Fibroblast of villous mesenchyme (primary cell): ENCODE measurements around the gene SAE1. TPM values are rescaled to one million over a fixed set of nuclear protein-coding genes. Genes with fewer than 3 reads are reported as not detected.

Experiments
- DNase-seq: peaks from one replicate; pipeline ENCODE4 v3.0.0-alpha.2; 2010; ENCODE audit warnings: low read depth
- H3K4me3 ChIP-seq: 2 replicates; pipeline ENCODE4 v1.5.1; 2011; ENCODE audit warnings: low read depth, mild to moderate bottlenecking, low read length
- total RNA-seq: library from RNA; depleted of rRNA; stranded (reverse); fragments of >200 nt; gene quantifications from 2 replicates; pipeline ENCODE4 v1.2.3, GENCODE V29; 2012
- TF ChIP-seq, protein P1 (sequence below): IDR thresholded peaks from 2 replicates; pipeline ENCODE4 v1.5.1; 2012; ENCODE audit warnings: low read depth, mild to moderate bottlenecking, low read length; ENCODE audit not compliant: insufficient read depth

SAE1 gene
- total RNA-seq, 1 donor, result 160 TPM

DNA sequence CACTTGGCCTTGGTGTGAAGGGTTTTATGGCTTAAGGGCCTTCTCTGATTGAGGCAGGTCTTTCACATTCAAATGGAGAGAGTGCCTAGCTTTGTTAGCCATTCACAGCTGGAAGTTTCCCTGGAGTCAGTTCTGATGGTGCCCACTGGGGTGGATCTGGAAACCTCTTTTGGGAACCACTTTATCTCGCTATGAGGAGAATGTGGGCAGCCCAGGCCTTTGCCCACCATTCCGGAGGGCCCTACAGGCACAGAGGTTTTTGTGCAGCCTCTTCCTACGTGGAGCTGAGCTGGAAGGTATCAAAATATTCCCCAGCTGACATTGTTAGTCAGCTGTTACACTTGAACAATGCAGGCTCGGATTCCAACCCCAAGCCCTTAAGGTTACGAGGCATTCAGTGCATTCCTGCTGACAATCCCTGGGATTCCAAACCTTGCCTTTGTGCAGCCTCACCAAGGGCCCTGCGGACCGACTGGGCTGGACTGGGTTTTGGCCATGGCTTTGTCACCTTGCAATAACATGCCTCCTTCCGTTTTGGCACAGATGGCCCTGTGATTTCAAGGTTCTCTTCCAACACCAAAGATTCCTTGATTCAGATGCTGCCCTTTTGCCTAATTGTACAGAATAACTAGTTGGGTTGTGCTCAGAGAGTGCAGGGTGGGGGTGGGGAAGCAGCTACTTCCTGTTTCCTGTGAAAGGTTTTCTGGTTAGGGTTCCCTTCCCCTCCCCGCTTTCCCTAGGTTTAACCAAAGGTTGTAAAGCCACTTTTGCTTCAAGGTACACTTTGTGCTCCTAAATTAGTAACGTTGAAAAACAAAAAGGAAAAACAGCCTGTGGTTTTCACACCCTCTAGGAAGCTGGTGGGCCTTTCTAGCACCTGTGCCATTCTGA is 27.0 kb downstream of the SAE1 start:
- TF ChIP-seq, protein P1, sequence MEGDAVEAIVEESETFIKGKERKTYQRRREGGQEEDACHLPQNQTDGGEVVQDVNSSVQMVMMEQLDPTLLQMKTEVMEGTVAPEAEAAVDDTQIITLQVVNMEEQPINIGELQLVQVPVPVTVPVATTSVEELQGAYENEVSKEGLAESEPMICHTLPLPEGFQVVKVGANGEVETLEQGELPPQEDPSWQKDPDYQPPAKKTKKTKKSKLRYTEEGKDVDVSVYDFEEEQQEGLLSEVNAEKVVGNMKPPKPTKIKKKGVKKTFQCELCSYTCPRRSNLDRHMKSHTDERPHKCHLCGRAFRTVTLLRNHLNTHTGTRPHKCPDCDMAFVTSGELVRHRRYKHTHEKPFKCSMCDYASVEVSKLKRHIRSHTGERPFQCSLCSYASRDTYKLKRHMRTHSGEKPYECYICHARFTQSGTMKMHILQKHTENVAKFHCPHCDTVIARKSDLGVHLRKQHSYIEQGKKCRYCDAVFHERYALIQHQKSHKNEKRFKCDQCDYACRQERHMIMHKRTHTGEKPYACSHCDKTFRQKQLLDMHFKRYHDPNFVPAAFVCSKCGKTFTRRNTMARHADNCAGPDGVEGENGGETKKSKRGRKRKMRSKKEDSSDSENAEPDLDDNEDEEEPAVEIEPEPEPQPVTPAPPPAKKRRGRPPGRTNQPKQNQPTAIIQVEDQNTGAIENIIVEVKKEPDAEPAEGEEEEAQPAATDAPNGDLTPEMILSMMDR, result no peak
- no peak overlapping the region for H3K4me3 ChIP-seq
- peak; percentile 27 for DNase-seq

DNA sequence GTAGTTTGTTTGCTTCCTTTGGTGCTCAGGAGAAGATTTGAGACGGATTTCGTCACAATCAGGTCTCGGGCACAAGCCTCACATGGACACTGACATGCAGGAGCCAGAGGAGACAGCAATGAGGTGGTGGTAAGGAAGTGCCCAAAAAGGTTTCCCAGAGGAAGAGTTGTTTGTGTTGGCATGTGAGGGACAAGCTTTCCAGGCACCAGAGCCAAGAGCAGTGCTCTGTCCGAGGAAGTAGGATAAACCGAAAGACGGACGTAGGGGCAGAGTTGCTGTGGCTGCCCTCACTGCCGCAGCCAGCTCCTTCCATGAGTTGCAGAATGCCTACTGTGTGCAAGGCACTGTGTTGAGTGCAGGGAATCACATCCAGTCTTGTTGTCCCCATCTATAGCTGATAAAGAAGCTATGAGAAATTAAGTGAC is 27.7 kb downstream of the SAE1 start:
- no peak for DNase-seq

DNA sequence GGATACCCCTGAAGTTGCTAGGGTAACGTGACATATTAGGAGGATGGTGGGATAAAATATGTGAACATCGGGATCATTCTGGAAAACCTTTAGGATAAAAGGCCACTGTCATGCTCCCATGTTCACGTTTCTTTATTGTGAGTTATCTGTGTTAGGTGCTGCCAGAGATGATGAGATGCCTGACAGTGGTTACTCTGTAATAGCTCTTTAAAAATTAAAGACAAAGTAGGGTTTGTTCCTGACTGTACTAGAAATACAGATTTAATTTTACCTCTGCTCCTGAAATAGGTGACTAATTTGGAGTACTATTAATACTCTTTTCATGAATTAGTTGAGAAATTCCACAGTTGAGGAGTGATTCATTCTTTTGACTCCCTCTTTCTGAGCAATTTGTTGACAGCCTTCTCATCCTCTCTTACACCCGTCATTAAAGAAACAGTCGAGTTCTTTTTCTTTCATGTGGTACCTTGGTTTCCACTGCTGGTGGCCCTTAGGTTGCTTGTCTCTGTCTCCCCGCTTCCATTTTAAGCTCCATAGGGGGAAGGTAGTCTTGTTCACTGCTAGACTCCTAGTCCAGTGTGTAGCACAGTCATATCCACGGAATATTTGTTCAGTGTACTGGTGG is 28.4 kb downstream of the SAE1 start:
- DNase-seq, result peak; percentile 34
- no peak overlapping the region for H3K4me3 ChIP-seq
- TF ChIP-seq, protein P1, result no peak

More for the DNA sequence above, 27.7 kb downstream of the SAE1 start:
- H3K4me3 ChIP-seq, result no peak overlapping the region
- TF ChIP-seq, protein P1, result no peak

DNA sequence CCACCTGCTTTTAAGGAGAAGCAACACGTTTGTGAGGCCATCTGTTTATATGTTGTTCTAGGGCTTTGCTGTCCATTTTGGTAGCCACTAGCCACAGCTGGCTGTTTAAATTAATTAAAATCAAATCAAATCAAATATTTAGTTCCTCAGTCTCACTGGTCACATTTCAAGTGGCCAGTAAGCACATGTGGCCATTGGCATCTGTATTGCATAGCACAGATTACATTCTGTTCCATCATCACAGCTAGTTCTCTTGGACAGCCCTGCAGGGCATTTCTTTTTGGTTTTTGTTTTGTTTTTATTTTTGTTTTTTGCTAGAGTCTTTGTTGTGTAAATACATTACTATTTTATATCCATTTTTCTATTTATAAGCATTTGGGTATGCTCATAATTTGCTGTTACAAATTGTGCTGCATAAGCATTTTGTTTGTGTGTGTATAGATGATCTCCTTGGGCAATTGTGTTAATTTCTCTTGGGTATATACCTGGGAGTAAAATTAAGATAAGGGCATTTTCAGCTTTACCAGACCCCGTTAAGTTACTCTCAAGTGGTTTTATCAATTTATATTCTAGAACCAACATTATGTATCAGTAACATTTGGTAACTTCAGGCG is 31.3 kb downstream of the SAE1 start:
- H3K4me3 ChIP-seq, result no peak overlapping the region
- TF ChIP-seq, protein P1, result no peak
- peak; percentile 43 for DNase-seq

DNA sequence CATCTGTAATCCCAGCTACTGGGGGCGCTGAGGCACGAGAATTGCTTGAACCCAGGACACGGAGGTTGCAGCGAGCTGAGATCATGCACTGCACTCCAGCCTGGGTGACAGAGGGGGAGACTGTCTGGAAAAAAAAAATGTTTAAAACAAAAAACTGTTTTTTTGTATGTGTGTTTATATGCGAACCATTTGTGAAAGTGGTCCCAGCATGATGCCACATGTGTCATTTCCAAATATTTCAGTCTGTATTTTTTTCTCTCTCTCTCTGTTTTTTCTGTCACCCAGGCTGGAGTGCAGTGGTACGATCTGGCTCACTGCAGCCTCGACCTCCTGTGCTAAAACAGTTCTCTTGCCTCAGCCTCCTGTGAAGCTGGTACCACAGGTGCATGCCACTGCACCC is 37.4 kb downstream of the SAE1 start:
- TF ChIP-seq, protein P1, result no peak
- H3K4me3 ChIP-seq, result no peak overlapping the region
- DNase-seq, result no peak

DNA sequence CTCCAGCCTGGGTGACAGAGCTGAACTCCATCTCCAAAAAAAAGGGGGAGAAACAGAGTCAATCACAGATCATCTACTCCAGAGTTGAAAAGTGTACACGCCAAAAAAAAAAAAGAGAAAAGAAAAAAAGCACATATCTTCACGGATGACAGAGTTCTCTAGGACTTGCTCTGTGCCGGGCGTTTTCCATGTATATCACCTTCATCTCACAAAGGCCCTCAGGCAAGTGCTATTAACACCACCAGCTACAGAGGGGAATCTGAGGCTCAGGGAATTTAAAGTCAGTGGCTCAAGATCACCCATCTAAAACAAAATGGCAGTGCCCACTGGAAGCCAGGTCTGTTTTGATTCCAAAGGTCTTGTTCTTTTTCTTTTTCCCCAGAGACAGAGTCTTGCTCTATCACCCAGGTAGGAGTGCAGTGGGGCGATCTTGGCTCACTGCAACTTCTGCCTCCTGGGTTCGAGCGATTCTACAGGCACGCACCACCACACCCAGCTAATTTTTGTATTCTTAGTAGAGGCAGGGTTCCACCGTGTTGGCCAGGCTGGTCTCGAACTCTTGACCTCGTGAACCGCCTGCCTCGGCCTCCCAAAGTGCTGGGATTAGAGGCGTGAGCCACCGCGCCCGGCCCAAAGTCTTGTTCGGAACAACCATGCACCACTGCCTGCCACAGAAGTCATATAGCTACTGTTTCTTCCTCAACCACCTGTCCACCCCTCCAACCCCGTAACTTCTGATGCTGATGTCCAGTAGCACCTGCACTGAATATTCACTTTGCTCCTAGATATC is 42.2 kb downstream of the SAE1 start:
- TF ChIP-seq, protein P1, result no peak
- no peak overlapping the region for H3K4me3 ChIP-seq
- no peak for DNase-seq
